LNCAP (cell line): ENCODE measurements around the gene LARP4B.

Source experiments
- TF ChIP-seq, protein P1 (sequence below): fragments of 450-650 bp; IDR thresholded peaks from 2 replicates; pipeline ENCODE4 v1.5.1; 2017; ENCODE audit warnings: mild to moderate bottlenecking

Gene LARP4B

DNA sequence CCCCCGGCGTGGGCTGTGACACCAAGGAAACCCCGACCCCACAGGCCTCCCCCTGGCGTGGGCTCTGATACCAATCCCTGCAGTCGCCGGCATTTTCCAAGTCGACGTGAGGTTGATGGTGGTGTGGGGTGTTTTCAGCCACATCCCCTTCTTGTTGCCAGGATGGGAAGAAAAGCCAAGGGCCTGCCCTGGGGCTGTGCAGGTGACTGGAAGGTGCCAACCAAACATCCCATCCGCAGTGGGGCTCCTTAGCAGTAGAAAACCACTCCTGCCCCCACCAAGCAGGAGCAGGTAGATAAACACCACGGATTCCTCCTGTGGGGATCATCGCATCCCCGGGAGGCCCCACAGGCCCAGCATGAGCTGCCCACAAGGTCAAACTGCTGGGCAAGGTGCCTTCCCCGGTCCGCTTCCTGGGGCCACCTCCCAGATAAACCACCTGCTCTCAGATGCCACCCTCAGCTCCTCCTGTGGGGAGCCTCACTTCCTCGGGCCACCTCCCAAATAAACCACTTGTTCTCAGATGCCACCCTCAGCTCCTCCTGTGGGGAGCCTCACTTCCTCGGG lies 153.5 kb downstream of the LARP4B start:
- TF ChIP-seq, protein P1, sequence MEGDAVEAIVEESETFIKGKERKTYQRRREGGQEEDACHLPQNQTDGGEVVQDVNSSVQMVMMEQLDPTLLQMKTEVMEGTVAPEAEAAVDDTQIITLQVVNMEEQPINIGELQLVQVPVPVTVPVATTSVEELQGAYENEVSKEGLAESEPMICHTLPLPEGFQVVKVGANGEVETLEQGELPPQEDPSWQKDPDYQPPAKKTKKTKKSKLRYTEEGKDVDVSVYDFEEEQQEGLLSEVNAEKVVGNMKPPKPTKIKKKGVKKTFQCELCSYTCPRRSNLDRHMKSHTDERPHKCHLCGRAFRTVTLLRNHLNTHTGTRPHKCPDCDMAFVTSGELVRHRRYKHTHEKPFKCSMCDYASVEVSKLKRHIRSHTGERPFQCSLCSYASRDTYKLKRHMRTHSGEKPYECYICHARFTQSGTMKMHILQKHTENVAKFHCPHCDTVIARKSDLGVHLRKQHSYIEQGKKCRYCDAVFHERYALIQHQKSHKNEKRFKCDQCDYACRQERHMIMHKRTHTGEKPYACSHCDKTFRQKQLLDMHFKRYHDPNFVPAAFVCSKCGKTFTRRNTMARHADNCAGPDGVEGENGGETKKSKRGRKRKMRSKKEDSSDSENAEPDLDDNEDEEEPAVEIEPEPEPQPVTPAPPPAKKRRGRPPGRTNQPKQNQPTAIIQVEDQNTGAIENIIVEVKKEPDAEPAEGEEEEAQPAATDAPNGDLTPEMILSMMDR: no peak

DNA sequence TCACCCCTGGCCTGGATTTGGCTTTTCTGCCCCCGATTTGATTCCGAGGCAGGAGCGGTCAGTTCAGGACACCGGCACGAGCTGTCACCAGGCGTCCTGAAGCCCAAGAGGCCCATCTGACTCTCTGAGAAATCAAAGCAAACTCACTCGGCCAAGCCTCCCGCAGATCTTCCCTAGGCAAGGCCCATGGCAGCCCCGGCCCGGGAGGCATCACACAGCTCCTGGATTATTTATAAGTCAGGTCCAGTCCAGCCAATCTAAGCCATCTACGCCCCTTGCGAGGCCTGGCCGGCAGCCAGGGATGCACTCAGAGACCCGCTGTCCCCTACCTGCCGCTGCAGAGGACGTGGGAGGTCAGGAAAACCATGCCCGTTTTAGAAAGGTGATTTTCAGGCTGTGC lies 154.7 kb downstream of the LARP4B start:
- TF ChIP-seq, protein P1: no peak

DNA sequence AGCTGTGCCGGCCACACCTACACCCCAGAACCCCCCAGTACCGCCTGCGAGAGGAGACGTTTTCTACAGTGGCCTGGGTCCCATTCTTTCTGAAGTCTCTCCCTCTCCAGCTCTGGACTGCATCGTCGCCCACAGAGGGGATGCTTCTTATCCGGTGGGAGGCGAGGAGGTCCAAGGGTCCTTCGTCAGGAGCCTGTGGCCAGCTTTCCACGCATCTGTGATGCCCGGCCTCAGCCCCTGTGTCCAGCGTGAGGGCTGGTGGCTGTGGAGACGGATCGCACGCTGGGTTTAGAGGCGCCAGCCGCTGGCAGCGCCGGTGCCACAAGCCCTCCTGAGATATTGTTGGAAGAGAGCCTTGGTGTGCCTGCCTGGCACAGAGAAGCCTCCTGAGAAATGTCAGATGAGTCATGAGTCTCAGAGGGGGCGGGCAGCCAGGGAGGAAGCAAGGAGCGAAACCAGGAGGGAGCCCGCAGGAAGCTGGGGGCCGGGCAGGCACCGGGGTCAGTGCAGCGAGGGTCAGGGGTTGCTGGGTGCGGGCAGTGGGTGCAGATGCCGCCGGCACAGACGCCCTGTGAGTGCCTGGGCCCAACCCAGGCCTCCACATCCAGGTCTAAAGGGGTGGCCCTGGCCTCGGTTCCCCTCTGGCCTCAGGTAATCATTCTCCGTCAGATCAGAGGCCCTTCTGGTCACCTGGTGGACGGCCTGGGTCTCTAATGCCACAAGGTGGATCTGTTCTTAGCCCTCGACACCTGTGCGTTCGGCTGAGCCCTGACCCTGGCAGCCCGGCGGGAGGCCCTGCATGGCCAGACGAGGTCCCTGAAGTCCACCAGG lies 156.0 kb downstream of the LARP4B start:
- TF ChIP-seq, protein P1: no peak

DNA sequence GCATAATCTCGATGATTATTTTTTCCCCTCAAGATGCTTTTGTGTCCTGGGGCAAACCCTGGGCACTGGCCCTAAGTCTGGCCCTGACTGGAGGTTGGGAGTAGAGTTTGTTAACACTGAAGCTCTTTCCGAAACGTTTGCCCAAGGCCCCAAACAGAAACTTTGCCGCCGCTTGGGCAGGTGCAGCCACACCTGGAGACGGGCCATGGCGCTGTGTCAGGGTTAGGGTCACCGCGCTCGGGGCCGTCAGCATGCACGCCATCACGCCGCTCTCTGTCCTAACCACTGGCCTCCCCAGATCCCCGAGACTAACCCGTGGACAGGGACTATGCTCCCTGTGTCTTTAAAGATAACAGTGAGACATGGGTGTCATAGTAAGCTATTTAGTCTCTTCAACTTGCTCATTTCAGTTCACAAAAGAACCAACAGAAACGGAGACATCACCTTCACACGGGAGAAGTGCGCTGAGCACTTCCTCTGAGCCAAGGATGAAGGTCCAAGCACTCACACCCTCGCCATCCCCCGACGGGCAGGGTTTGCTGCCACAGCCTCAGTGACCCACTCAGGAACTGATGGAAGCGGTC lies 156.8 kb downstream of the LARP4B start:
- TF ChIP-seq, protein P1: no peak

DNA sequence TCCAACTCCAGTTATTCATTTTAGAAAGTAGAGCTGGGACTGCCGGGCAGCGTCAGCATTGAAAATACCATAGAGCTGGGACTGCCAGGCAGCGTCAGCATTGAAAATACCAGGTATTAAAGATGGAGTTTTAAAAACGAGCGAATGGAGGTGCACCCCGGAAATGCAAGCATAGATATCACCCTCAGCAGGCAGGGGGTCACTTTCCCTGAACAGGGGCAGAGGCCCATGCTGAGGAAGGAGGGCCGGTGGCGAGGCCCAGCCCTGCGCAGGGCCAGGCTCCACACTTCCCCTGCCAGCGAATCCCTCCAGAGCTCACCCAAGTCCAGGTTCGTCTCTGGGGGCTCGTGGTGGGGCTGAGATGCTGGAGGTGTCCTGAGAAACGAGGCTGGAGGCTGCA lies 157.3 kb downstream of the LARP4B start:
- TF ChIP-seq, protein P1: no peak

DNA sequence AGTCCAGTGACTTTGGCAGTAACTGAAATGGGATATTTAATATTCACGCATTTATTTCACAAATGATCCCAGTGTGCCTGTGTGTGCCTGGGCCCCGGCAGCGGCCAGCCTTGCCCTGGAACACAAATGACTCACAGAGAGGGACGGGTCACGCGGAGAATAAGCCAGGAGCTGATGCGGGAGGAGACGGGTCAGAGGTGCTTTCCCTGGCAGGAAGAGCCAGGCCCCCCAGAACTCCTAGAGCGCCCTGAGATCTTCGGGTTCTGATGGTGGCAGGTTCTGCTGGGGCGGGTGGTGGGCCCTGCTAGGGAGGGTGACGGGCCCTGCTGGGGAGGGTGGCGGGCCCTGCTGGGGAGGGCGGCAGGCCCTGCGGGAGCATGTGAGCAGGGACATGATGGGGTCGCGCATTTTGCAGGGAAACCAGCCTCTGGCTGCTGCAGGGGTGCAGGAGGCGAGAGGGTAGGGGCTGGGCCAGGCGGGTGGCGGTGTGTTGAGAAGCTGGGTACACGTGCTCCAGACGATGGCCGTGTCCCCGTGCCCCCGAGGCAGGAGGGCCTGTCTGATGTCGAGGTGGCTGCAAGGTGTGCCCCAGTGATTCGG lies 157.8 kb downstream of the LARP4B start:
- TF ChIP-seq, protein P1: no peak

DNA sequence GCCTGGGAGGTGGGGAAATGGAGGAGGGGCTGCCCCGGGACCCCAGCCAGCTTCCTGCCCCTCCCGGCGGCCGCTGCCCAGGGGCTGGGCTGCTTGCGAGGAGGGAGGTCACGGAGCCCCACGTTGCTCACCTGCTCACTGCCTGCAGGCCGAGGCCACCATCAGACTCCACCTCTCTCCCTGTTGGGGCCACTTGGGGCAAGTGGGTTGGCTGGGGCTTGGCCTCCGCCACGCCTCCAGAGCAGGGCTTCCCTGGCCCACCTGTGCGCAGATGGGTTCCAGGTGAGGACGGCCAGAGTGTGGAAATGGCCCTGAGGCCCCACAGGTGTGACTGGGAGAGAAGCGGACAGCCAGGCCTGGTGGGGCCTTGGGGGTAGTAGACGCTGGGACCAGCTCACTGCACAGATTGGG lies 159.3 kb downstream of the LARP4B start:
- TF ChIP-seq, protein P1: no peak
